CD4-positive, alpha-beta T cell treated with Interferon gamma for 1 hour (primary cell): ENCODE data around the gene ST6GALNAC3.

Experiments used
- DNase-seq: peaks from one replicate; pipeline ENCODE4 v3.0.0-alpha.2; 2020

The ST6GALNAC3 gene

GRCh38 chr1:76471536-76471935, 397.0 kb downstream of the ST6GALNAC3 start:
- no peak for DNase-seq

- DNase-seq, result no peak
Observed at GRCh38 chr1:76473591-76473990, 399.0 kb downstream of the ST6GALNAC3 start.

GRCh38 chr1:76474922-76475321, 400.4 kb downstream of the ST6GALNAC3 start:
- DNase-seq, result no peak

- DNase-seq, result no peak
Observed at GRCh38 chr1:76477156-76477555, 402.6 kb downstream of the ST6GALNAC3 start.

GRCh38 chr1:76480827-76481226, 406.3 kb downstream of the ST6GALNAC3 start:
- no peak for DNase-seq

GRCh38 chr1:76481672-76482071, 407.1 kb downstream of the ST6GALNAC3 start:
- DNase-seq, result no peak

GRCh38 chr1:76482272-76482671, 407.7 kb downstream of the ST6GALNAC3 start:
- DNase-seq, result no peak

GRCh38 chr1:76491737-76492136, 417.2 kb downstream of the ST6GALNAC3 start:
- no peak for DNase-seq

GRCh38 chr1:76492752-76493430, 418.3 kb downstream of the ST6GALNAC3 start:
- no peak for DNase-seq

GRCh38 chr1:76494807-76495206, 420.3 kb downstream of the ST6GALNAC3 start:
- no peak for DNase-seq

GRCh38 chr1:76496871-76497270, 422.3 kb downstream of the ST6GALNAC3 start:
- no peak for DNase-seq

- DNase-seq, result no peak
Observed at GRCh38 chr1:76500116-76500515, 425.6 kb downstream of the ST6GALNAC3 start.

- DNase-seq, result no peak
Observed at GRCh38 chr1:76501136-76501535, 426.6 kb downstream of the ST6GALNAC3 start.

- no peak for DNase-seq
Observed at GRCh38 chr1:76501586-76502219, 427.2 kb downstream of the ST6GALNAC3 start.

GRCh38 chr1:76503100-76503499, 428.6 kb downstream of the ST6GALNAC3 start:
- DNase-seq, result no peak

GRCh38 chr1:76503736-76504135, 429.2 kb downstream of the ST6GALNAC3 start:
- DNase-seq, result no peak

GRCh38 chr1:76507376-76507775, 432.8 kb downstream of the ST6GALNAC3 start:
- DNase-seq, result no peak

GRCh38 chr1:76508871-76509270, 434.3 kb downstream of the ST6GALNAC3 start:
- no peak for DNase-seq

- no peak for DNase-seq
Observed at GRCh38 chr1:76510672-76511557, 436.4 kb downstream of the ST6GALNAC3 start.

- no peak for DNase-seq
Observed at GRCh38 chr1:76511558-76512179, 437.1 kb downstream of the ST6GALNAC3 start.

GRCh38 chr1:76530953-76531352, 456.4 kb downstream of the ST6GALNAC3 start:
- DNase-seq, result no peak

- DNase-seq, result no peak
Observed at GRCh38 chr1:76541618-76542017, 467.1 kb downstream of the ST6GALNAC3 start.

GRCh38 chr1:76542359-76542758, 467.8 kb downstream of the ST6GALNAC3 start:
- no peak for DNase-seq
